ENCODE results near the gene CACNG8. TPM values are rescaled to one million over a fixed set of nuclear protein-coding genes. Genes with fewer than 3 reads are reported as not detected.

Gene CACNG8
- total and polyA plus RNA-seq, 12 donors, result 0.03 to 0.31 (median 0.14) TPM; not detected in 1

- no peaks in the 10 kb centered on the region for H3K36me3 ChIP-seq
- no peaks in the 10 kb centered on the region for H3K9me3 ChIP-seq
- no peak for ATAC-seq
- H3K27ac ChIP-seq, result no peak overlapping the region
- peaks cover 10 to 78% (median 66%) of the 10 kb centered on the region in 7 donors for H3K27me3 ChIP-seq
- peaks cover 0 to 8% (median 6%) of the 10 kb centered on the region in 9 donors for H3K4me1 ChIP-seq
- intact Hi-C loops (cut with DNase I), result no loop called here
- TF ChIP-seq CTCF (IDR thresholded peaks at IDR 0.05), result no peak
- no peak overlapping the region for H3K4me3 ChIP-seq
- no peak for DNase-seq
- 24 to 25% methylated on average over 43 of the region's 43 CpGs for WGBS, 2 donors
Measured at GRCh38 chr19:53992815-53993214, 30.1 kb downstream of the CACNG8 start.

DNA sequence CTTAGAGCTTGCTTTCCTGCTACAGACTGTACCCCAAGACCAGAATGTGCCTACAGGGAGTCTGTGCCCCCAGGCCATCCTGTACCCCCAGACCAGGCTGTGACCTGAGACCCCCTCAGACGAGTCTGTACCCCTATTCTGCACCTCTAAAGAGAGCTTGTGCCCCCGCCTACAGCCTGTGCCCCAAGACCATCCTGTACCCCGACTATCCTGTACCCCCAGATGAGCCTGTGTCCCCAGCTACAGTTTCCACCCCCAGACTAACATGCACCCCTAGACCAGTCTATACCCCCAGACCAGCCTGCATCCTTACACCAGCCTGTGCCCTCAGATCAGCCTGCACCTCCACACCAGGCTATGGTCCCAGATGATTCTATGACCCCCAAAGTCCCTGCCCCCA is 30.7 kb downstream of the CACNG8 start:
- peaks cover 10 to 82% (median 72%) of the 10 kb centered on the region in 7 donors for H3K27me3 ChIP-seq

GRCh38 chr19:53994811-53995210 is 32.1 kb downstream of the CACNG8 start:
- Histone ChIP-seq H3K9me3 (no peaks in the 10 kb centered on the region), H3K36me3 (no peaks in the 10 kb centered on the region), H3K4me3 (no peak overlapping the region), H3K27ac (no peak overlapping the region), H3K27me3 (peaks cover 10 to 90% (median 78%) of the 10 kb centered on the region in 7 donors), H3K4me1 (peaks cover 0 to 8% (median 6%) of the 10 kb centered on the region in 9 donors)
- intact Hi-C loops (cut with DNase I), result no loop called here
- ATAC-seq (no peak), DNase-seq (no peak)
- no peak for TF ChIP-seq CTCF (IDR thresholded peaks at IDR 0.05)
- 73 to 75% methylated on average over 5 of the region's 5 CpGs for WGBS, 2 donors

More for the DNA sequence above, 30.7 kb downstream of the CACNG8 start:
- Histone ChIP-seq H3K9me3 (no peaks in the 10 kb centered on the region), H3K27ac (no peak overlapping the region), H3K36me3 (no peaks in the 10 kb centered on the region), H3K4me3 (no peak overlapping the region), H3K4me1 (peaks cover 0 to 8% (median 6%) of the 10 kb centered on the region in 9 donors)
- ATAC-seq, result no peak
- intact Hi-C loops (cut with DNase I), result no loop called here
- 65 to 75% methylated on average over 3 of the region's 3 CpGs for WGBS, 2 donors
- TF ChIP-seq CTCF (IDR thresholded peaks at IDR 0.05), result no peak
- DNase-seq, result no peak

GRCh38 chr19:53998223-53998622 is 35.5 kb downstream of the CACNG8 start:
- ATAC-seq, result no peak
- intact Hi-C loops (cut with DNase I), result no loop called here
- WGBS, 2 donors, result 38 to 51% methylated on average over 7 of the region's 7 CpGs
- no peaks in the 10 kb centered on the region for H3K9me3 ChIP-seq
- no peaks in the 10 kb centered on the region for H3K4me1 ChIP-seq
- DNase-seq, result no peak
- no peak overlapping the region for H3K27ac ChIP-seq
- H3K4me3 ChIP-seq, result no peak overlapping the region
- no peaks in the 10 kb centered on the region for H3K36me3 ChIP-seq
- TF ChIP-seq CTCF (IDR thresholded peaks at IDR 0.05), result no peak
- H3K27me3 ChIP-seq, result peaks cover 0 to 95% (median 80%) of the 10 kb centered on the region in 7 donors
